NCI-H1105 (cell line): ENCODE results near the gene DENND2A.
"Not testable (repeated sequence)": the region's sequence is repeated elsewhere in the genome, so short reads cannot be mapped to it uniquely, and the experiment has no call there.

Experiments used
- DNase-seq: peaks from one replicate; lab custom pipeline; 2025; lab: John Stamatoyannopoulos, UW

The DENND2A gene

DNA sequence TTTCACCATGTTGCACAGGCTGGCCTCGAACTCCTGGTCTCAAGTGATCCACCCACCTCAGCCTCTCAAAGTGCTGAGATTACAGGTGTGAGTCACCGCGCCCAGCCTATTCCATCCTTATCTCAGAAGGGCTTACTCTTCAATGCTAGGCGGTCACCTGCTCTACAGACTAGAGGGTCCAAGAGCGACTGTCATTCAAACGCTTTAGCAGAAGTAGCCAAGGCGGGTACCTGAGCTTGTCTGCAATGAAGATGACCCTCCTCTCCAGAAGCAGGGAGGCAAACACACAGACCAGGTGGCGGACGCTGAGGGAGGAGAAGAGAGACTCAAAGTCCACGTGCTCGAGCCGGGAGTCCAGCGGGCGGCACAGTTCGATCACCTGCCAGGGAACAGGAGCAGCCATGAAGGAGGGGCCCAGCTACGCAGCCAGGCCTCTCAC lies 96.2 kb downstream of the DENND2A start:
- no peak for DNase-seq

DNA sequence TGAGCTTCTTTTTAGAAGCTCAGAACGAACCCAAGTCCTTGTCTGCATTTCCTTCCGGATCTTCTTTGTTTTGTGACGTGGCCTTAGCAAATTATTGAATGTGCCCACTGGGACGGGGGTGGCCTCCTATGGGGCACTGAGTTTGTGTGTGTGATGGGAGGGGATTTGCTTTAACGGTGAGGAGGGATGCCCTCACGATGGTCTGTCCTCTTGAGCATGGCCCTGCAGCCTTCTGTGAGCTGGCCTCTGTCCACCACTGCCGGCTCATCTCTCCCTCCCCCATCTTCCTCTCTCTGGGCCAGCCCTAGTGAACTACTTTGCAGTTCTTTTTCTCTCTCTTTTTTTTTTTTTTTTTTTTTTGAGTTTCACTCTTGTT lies 98.4 kb downstream of the DENND2A start:
- no peak for DNase-seq

DNA sequence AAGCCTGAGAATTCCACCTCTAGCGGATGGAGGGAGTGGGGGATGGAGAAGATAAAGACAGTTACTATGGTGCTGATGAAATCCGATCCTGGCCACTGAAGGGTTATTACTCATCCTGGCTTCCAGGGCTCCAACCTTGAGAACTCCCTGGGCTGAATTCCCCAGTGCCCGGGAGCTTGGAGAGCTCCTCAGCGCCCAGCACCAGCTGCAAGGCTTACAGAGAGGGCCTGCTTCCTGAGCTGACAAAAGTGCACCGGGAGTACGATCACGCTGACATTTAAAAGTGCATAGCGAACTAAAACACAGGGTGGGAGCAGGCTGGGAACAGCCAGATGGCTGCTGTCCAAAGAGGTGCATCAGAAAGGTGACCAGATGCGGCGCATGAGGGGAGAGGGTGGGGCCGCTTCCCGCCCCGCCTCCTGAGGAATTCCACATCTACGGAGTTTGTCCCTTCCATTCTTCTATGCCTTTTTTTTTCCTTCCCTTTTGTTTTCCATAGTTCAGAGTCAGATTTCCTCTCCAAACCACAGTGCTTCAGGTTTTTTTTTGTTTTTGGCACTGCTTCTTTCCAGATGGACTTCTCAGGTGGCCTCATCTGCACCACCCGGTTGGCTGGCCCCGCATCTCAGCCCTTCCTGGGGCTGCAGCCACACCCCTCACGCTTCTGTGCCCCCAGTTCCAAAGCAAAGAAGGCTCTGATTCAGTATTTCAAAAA lies 98.9 kb downstream of the DENND2A start:
- DNase-seq: peak; percentile 86

DNA sequence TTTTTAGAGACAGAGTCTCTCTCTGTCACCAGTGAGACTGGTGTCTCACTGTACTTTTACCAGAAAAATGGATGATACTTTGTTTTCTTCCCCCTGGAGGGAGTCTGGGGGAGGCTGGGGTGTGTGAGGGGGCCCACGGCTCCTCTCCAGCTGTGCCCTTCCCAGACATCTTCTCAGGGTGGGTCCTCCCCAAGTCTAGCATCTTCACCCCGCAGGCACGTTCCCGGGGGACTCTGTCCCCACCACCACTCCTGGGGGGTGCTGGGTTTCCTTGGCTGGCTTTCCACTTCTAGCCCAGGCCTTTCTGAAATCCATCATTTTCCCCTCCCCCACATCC lies 99.5 kb downstream of the DENND2A start:
- DNase-seq: no peak

DNA sequence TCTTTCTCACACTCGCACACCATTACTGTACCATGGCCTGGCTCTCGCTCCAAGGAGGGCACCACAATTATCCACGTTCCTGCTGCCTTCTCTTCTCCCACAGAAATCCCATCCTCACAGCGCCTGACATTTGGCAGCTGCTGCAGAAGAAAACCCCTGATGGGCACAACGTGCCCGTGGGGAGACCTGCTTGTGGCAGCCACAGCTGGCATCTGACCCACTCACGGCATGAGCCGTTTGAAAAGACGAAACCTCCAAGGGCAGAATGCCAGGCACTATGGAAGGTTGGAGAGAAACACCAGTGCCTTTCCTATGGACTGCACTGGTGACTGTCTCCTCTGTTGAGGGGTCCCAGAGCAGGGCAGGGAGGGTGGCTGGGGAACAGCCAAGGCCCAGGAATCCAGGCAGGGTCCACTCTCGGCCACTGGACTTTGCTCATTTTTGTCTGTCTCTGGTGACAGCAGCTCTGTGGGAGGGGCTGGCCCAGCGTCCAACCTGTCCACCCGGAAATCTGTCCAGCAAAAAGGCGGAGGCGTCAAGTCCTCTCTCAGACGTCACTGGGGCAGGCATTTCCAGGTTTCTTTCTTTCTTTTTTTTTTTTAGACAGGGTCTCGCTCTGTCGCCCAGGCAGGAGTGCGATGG lies 100.4 kb downstream of the DENND2A start:
- DNase-seq: no peak

DNA sequence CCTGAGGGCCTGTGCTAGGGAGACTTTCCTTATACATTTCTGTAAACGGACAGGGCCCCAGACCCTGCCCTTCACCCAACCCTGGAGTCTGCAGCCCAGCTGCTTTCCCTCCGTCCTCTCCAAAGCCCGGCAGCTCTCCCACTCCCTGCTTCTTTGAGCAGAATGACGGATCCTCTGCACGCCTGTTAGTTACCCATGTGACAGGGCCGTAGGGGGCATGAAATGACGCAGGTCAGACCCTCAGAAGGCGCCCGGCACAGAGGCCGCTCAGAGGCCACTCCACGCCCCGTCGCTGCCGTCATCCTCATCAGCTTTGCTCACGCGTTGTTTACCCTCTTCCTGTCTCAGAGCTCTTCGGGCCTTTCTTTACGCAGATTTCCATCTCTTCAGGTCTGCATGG lies 101.2 kb downstream of the DENND2A start:
- DNase-seq: no peak

DNA sequence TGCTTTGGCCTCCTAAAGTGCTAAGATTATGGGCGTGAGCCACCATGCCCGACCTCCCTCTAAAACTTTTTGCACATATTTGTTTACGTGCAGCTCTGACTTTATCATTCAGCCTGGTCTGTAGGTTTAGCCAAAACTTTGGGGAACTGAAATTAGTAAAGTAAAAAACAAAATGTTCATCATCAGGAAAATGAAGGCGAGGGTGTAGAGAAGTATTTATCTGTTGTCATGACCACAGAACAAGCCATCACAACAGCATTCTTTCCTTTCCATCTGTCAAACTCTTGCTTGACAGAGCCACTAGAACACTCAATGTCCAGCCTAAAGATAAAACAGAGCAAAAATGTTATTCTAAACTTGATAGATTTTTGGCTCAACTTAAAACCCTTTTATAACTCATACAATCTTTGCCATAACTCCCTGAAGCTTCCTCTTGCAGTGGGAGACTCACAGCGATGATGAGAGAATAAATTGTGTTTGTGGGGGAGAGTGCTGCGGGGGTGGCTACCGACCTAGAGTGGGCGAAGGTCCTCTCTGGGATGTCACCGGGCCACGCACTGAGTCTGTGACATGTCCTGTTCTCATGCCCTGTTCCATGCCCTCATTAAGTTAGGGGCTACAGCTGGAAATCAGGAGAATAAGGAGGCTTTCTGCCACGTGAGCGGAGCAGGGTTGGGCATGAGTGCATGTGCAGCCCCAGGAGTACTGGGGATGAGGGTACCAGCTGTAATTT lies 102.7 kb downstream of the DENND2A start:
- no peak for DNase-seq

DNA sequence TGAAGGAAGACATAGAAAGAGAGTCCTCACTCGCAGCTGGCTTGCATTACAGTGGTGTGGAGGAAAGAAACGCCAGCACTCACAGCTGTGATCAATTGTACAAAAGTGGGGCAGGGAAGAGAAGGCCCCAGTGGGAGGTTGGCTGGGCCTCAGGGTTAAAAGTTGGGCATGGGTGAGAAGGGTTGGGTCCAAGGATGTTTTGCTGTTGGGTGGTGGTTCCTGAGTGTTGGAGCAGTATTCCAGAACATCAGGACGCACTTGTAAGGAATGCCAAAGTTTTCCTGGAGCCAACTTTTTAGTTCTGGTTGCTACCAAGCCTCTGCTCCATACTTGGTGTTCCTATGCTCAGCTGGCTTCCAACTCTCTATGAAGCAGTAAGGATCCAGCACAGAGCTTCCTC lies 105.9 kb downstream of the DENND2A start:
- no peak for DNase-seq

DNA sequence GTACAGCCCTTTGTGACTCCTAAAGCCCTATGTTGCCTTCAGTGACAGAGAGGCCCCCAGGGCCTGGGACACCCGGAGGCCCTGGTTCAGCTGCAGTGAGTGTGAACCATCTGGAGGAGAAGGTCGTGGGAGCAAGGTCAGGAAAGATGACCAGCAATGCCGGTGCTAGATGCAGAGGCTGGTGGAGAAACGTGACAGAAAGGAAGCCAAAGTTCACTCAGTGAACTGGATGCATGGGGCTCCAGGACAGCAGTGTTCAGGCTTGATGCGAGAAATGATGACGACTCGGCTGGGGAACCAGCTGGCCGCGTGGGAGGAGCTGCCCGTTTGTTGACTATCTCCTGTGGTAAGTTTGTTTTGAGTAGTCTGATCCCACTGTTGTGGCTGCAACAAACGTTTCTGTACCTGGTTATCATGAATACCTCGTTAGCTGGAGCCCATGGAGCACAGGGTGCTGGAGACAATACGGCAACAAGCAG lies 107.2 kb downstream of the DENND2A start:
- DNase-seq: no peak

DNA sequence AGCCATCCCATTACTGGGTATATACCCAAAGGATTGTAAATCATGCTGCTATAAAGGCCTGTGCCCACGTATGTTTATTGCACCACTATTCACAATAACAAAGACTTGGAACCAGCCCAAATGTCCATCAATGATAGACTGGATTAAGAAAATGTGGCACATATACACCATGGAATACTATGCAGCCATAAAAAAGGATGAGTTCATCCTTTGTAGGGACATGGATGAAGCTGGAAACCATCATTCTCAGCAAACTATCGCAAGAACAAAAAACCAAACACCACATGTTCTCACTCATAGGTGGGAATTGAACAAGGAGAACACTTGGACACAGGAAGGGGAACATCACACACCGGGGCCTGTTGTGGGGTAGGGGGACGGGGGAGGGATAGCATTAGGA lies 111.2 kb downstream of the DENND2A start:
- DNase-seq: not testable (repeated sequence)

DNA sequence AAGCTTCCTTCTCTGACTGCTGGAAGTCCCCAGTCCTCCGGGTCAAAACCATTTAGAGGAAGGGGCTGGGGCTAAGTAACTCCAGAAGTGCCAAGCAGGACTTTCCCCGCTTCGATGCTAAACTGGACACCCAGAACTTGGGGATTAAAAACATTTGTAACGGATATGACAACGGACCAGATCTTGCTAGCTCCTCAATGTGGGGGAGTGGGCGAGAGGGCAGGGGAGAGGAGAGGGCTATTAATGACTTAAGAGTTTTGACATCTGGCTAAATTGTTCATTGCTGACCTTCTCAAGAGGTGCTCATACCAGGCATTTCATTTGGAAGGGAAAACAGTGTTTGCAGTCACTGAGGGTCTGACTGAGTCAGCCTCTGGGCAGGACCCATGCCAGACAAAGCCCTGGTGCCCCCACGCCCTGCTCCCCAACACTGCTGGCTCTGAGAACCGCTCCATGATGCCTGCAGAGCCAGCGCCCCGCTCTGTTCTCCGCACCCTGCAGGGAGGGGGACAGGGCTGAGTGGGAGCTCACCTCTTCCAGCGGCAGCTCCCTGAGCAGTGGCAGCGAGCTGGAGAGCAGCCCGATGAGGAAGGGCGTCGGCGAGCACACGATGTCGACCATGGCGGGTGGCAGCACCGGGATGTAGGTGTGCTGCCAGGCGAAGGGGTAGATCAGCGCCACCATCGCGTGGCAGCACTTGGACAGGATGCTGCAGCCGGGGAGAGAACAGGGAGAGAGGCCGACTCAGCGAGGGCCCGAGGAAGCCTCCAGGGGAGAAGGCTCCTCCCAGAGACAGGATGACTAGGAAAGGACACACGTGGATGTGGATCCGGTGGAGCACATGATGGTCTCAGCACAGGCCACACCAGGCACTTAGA lies 113.6 kb downstream of the DENND2A start:
- no peak for DNase-seq

DNA sequence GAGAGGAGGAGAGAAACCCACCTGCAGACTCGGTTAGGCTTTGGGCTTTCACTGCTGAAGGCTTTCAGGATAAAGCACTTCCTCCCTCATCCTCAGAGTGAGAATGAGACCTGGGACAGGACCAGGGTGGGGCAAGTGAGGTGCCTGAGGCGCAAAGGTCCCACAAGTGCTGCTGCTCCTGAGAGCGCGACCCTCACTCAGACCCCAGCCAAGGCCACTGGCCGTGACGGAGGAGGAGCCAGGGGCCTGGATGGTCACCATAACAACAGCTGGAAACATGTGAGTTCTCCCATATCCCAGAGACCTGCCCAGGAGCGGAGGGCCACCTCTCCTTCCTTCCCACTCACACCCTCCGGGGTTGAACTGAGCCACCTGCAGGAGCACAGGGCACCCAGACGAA lies 114.4 kb downstream of the DENND2A start:
- no peak for DNase-seq

DNA sequence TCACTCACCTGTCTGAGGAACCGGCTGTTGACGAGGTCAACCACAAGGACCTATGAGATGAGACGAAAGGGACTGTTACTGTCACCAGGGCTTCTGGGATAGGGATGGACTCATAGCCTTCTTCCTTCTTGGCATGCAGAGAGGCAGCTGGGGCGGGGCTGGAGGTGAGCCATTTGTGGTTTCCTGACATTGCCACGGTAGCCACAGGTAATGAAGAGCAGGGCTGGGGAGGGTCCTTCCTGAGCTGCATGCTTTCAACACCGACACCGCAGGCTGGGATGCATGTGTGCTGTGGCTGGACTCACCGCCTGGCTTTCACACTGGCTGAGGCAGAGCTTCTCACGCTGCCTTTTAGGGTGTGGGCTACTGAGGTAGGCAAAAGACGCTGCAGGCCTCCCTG lies 114.9 kb downstream of the DENND2A start:
- DNase-seq: no peak

DNA sequence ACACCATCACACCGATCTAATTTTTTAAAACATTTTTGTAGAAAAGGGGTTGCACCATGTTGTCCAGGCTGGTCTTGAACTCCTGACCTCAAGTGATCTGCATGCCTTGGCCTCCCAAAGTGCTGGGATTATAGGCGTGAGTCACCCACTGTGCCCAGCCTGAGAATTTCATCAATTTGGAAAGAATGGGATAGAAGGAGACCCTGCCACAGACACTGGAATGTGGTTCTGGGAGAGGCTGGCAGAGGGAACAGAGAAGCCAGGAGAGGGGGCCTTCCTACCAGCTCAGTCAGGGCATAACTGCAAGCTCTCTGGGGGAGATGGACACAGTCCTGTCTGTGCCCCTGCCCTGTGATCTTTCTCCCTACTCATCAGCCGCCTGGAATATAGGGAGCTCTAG lies 119.2 kb downstream of the DENND2A start:
- DNase-seq: no peak

DNA sequence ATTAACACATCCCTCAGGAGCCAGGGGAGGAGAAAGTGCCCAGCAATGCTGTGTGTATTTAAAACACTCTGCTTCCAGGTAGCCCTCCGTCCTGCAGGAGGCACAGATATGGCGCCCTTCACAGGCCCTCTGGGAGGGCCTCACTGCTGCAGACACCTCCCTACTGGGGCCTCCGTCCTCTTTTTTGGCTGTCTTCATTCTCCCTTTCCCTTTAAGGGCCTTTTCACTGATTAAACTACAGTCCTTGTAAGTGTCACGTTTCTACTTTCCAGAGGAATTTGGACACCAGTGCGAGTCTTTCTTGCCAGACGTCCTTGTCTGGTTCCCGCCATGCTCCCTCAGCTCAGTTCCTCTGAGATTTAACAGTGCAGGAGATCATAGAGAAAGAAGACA lies 121.6 kb downstream of the DENND2A start:
- DNase-seq: no peak

DNA sequence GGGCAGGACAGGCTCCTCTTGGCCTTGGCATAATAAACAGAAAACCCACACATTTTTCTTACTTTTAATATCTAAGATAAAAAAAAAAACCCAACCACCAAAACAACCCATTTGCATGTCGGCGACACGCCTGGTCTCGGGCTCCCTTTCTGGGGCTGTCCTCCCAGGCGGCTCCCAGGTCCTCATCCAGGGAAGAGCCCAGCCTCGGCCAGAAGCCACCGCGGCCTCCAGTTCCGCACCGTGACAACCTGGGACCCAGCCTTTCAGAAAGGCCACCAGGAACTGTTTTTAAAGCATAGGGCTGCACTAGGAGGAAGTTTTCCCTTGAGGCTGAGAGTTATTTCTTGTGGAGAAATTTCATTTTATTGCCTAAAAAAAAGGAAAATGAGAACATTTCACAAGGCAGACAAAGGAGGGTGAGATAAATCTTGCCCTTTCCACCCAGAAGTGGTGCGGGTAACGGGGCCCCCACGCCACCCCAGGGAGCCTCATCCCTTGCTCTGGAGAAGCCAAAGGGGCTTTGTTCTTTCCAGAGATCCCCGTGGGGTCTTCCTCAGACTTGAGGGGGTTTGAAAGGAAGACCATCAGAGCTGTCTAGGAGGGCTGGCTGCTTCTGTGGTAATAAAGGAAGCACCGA lies 122.1 kb downstream of the DENND2A start:
- DNase-seq: no peak

DNA sequence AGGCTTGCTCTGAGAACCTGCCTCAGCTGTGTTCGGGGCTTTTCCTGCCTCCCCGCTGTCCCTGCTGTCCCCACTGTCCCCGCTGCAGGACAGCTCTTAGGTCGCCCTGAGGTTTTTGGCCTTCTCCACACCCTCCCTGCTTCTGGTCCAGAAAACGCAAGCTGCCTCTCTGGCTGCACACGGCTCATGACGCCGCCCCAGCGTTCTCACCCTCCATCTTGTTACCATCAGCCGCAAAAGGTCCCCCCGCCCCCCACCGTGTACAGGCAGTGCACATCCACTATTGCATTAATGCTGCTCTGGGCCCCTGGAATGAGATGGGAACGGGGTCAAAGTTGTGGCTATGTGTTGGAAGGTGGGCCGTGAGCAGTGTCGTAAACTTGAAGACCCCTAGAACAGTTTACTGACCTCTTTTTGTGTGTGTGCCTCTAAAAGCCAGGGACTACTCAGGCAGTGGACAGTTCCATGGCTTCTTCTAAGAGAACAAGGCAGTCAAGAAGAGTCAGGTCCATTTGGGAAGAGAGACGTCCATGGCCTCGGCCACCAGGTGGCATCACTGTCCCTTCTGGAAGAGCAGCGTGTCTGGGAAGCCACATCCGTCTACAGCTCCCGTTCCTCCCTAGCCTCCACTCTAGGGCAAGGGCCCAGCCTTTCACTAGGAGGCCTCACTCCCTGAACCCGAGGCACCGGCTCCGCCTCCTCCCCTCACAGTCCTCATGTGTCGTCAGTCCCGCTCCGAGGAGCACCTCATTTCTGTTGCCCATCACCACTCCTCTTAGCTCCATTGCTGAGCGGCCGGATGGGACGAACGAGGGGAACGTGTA lies 122.9 kb downstream of the DENND2A start:
- DNase-seq: peak; percentile 64

DNA sequence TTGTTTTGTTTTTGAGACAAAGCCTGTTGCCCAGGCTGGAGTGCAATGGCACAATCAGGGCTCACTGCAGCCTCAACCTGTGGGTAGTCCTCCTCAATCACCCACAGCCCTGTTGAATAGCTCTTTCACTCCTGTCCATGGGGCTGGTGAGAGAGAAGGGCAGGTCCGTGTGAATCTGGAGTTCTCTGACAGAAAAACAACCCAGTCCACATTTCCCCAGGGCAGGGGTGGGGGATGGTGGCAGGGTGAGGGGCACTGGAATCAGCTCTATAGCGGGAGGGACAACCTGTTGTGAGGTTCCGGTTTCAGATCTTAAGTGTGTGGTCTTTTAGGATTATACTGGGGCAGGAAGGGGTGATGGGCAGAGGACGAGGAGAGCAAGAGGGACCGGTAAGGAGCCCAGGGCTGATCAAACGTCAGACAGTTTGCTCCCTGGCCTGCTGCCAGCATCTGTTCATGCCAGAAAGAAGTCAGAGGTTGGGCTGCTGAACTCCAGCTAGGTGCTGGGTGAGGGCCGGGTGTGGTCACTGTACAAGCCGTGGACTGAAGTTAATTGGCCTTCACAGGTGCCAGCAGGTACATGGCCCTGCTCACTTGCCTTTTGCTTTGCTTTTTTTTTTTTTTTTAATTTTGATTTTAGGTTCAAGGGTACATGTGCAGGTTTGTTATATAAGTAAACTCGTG lies 128.2 kb downstream of the DENND2A start:
- DNase-seq: peak; percentile 73

DNA sequence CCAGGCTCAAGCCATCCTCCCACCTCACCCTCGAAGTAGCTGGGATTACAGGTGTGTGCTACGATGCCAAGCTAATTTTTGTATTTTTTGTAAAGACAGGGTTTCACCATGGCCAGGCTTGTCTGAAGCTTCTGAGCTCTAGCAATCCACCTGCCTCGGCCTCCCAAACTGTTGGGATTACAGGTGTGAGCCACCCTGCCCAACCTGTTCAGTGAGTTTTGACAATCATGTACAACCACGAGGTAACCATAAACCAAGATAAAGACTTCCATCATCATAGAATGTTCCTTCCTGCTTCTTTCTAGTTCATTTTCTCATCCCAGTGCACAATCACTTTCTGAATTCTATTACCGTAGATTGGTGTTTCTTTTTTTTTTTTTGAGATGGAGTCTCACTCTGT lies 130.8 kb downstream of the DENND2A start:
- no peak for DNase-seq

DNA sequence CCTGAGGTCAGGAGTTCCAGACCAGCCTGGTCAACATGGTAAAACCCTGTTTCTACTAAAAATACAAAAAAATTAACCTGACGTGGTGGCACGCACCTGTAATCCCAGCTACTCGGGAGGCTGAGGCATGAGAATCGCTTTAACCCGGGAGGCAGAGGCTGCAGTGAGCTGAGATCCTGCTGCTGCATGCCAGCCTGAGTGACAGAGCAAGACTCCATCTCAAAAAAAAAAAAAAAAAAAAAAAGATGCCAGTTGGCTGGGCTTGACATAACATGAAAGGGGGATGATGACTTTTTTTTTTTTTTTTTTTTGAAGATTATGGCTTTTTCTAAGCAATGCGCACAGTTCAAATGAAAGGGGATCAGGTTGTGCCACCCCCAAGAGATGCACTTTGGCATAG lies 133.1 kb downstream of the DENND2A start:
- not testable (repeated sequence) for DNase-seq
